Hematopoietic multipotent progenitor cell treated with erythropoietin and hydrocortisone succinate and interleukin-3 and kit ligand, for 4 days (in vitro differentiated cells): Measurements from ENCODE around the gene SPATS2.
"Not testable (repeated sequence)": the region's sequence is repeated elsewhere in the genome, so short reads cannot be mapped to it uniquely, and the experiment has no call there.

Experiments
- DNase-seq: peaks from one replicate; pipeline ENCODE4 v3.0.0-alpha.2; 2015

The SPATS2 gene

GRCh38 chr12:49414364-49414763 is 47.1 kb downstream of the SPATS2 start:
- DNase-seq = no peak

DNA sequence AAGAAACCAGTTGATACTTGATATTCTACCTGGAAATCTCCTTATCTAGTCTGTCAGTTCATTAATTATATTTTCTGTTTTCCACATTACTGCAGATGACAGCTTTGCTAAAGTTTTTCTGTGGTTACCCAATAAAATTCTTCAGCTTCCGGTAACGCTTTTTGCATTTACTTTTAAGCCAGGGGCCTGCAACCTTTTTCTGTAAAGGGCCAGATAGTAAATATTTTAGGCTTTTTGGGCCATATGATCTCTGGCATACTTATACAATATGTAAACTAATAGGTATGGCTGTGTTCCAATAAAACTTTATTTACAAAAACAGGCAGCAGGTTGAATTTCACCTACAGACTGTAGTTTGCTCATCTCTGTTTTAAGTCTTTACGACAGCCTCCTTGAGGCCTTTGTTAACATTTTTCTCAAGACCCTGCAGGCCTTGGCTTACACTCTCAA is 48.3 kb downstream of the SPATS2 start:
- DNase-seq = peak; percentile 45

GRCh38 chr12:49416892-49417291 is 49.6 kb downstream of the SPATS2 start:
- no peak for DNase-seq

GRCh38 chr12:49417558-49417957 is 50.3 kb downstream of the SPATS2 start:
- DNase-seq = no peak

GRCh38 chr12:49420556-49420955 is 53.3 kb downstream of the SPATS2 start:
- no peak for DNase-seq

DNA sequence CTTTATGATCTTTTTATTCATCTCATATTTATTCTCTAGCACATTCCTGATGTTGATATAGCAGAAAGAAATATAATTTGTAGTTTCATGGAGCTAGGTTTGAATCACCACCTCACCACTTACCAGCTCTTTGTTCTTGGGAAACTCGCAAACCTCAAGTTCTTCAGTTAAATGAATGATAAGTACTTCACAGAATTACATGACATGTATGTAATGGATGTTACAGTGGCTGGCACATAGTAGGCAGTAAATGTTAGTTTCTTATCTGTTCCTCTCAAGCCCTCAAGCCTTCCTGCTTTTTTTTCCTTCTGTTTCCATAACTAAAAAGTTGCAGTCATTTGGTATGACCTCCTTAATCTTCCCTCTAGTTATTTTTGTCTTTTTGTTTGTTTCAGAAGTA is 54.9 kb downstream of the SPATS2 start:
- DNase-seq = peak; percentile 81

DNA sequence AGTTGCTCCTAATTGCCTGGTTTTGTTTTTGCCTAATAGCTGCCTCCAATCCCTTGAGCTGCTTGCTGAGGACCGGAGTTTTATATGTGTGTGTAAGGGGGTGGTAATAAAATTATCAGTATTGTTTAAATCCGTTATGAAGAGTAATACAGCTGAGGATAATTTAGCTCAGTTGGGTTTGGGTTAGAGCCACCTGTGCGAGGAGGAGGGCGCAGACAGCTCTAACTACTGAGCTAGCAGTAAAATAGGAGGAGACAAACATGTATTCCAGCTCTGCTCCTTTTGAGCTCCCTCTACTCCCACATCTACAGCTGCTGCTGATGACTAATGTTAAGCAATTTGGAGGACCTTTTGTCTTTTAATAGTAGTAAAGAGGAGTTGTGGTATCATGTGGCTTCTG is 61.5 kb downstream of the SPATS2 start:
- DNase-seq = no peak

DNA sequence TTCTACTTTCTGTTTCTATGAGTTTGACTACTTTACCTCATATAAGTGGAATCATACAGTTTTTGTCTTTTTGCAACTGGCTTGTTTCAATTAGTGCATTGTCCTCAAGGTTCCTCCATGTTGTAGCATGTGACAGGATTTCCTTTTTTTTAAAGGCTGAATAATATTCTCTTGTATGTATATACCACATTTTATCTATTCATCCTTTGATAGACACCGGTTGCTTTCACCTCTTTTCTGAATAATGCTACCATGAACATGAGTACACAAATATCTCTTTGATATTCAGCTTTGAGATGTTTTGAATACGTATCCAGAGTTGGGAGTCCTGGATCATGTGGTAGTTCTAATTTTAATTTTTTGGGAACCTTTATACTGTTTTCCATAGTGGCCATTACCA is 65.4 kb downstream of the SPATS2 start:
- DNase-seq = no peak

DNA sequence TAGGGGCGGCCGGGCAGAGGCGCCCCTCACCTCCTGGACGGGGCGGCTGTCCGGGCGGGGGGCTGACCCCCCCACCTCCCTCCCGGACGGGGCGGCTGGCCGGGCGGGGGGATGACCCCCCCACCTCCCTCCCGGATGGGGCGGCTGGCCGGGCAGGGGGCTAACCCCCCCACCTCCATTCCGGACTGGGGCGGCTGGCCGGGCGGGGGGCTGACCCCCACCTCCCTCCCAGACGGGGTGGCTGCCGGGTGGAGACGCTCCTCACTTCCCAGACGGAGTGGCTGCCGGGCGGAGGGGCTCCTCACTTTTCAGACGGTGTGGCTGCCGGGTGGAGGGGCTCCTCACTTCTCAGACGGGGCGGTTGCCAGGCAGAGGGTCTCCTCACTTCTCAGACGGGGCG is 69.5 kb downstream of the SPATS2 start:
- not testable (repeated sequence) for DNase-seq

- DNase-seq = no peak
Measured at GRCh38 chr12:49439042-49439441, 71.8 kb downstream of the SPATS2 start.

DNA sequence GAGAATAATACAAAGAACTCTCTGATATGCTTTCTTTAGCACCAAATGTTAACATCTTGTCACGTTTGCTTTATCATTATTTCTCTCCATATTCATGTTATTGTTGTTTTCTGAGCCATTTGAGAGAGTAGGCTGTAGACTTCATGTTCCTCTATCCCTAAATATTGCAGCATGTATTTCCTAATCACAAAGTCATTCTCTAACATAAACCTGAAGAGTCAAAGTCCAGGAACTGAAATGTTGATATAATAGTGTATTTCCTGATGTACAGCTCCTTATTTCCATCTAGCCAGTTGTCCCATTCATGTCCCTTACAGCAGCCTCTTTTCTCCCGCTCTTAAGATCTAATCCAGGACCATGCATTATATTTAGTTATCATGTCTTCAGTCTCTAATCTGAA is 72.8 kb downstream of the SPATS2 start:
- no peak for DNase-seq

DNA sequence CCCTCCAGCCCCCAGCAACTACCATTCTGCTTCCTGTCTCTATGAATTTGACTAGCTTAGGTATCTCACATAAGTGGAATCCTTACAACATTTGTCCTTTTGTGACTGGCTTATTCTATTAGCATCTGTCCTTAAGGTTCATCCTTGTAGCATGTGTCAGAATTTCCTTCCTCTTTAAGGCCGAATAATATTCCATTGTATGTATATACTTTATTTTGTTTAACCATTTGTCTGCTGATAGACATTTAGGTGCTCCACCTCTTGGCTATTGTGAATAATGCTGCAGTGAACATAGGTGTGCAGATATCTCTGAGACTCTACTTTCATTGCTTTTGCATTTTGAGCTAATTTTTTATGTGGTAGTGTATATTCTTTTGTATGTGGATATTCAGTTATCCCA is 75.7 kb downstream of the SPATS2 start:
- no peak for DNase-seq

GRCh38 chr12:49446571-49446970 is 79.3 kb downstream of the SPATS2 start:
- DNase-seq = no peak

DNA sequence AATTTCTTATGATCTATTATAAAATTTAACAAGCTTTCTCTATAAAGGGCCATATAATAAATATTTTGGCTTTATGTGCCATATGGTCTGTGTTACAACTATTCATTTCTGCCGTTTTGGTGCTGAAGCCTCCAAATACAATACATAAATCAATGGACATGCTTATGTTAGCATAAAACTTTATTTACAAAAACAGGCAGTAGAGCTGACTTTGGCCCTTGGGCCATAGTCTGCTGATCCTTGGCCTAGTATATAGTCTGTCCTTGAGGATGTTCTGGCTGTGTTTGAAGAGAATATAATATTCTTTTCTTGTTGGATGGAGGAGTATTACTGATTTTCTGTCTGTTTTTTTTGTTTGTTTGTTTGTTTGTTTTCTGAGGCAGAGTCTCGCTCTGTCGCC is 81.6 kb downstream of the SPATS2 start:
- no peak for DNase-seq

DNA sequence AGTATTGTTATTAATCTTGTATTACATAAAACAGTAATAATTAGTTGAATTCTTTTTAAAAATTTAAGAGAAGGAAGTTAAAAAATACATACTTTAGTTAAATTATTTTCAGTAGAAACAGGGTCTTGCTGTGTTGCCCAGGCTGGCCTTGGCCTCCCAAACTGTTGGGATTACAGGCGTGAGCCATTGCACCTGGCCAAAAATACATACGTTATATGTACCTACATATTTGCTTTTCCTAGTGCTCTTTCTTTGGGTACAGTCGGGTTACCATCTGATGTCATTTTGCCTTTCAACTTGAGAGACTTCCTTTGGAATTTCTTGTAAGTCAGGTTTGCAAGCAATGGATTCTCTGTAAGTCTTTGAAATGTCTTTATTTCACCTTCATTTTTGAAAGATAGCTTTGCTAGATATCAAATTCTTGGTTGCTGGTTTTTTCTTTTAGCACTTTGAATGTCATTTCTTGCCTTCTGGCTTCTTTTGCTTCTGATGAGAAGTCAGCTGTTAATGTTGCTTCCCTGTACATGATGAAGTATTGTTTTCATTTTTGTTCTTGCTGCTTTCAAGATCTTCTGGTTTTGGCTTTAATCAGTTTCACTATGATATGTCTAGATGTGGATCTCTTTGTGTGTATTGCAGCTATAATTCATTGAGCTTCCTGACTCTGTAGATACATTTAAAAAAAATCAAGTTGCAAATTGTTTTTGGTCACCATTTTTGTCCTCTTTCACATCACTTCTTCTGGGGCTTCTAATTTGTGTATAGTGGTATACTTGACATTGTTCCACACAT is 84.4 kb downstream of the SPATS2 start:
- no peak for DNase-seq

DNA sequence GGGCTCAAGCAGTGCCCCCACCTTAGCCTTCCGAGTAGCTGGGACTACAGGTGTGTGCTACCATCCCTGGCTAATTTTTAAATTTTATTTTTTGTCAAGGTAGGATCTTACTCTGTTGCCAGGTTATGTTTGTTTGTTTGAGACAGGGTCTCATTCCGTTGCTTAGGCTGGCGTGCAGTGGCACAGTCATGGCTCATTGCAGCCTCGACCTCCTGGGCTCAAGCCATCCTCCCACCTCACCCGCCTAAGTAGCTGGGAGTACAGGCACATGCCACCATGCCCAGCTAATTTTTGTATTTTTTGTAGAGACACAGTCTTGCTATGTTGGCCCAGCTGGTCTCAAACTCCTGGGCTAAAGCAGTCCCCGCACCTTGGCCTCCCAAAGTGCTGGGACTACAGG is 88.2 kb downstream of the SPATS2 start:
- DNase-seq = no peak

- no peak for DNase-seq
Measured at GRCh38 chr12:49456131-49456679, 88.9 kb downstream of the SPATS2 start.

- DNase-seq = no peak
Measured at GRCh38 chr12:49458816-49459215, 91.6 kb downstream of the SPATS2 start.

- DNase-seq = no peak
Measured at GRCh38 chr12:49461221-49461620, 94.0 kb downstream of the SPATS2 start.

- DNase-seq = peak; percentile 16
Measured at GRCh38 chr12:49462083-49462744, 95.0 kb downstream of the SPATS2 start.

DNA sequence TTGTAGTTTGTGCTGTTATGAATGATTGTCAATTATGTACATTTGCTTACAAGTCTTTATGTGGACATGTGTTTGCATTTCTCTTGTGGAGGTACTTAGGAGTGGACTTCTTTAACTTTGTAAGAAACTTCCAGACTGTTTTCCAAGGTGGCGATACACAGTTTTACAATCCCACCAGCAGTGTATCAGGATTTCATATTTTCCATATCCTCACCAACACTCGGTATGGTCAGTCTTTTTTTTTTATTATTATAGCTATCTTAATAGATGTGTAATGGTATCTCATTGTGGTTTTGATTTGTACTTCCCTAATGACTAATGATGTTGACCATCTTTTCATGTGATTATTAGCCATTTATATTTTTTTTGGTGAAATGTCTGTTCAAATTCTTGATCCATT is 97.9 kb downstream of the SPATS2 start:
- no peak for DNase-seq

- DNase-seq = no peak
Measured at GRCh38 chr12:49470986-49471385, 103.7 kb downstream of the SPATS2 start.

DNA sequence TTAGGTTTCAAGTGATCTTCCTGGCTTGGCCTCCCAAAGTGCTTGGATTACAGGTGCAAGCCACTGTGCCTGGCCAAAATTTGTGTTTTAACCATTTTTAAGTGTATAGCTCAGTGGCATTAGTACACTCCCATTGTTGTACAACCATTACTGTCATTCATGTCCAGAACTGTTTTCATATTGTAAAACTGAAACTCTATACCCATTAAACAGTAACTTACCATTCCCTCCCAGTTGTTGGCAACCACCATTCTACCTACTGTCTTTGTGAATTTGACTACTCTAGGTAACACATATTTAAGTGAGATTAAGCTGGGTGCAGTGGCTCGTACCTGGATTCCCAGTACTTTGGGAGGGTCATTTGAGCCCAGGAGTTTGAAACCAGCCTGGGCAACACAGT is 104.3 kb downstream of the SPATS2 start:
- no peak for DNase-seq

DNA sequence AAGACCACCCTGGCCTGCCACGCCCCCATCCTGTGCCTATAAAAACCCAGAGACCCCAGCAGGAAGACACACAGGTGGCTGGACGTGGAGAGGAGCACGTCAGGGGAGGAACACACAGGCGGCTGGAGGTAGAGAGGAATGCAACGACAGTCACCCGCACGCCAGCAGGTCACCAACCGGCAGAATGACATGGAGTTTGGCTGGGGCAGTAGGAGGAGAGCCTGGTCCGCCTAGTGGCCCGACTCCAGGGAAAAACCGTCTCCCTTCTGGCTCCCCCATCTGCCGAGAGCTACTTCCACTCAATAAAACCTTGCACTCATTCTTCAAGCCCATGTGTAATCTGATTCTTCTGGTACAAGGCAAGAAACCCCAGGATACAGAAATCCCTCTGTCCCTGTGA is 108.8 kb downstream of the SPATS2 start:
- no peak for DNase-seq
